ENCODE results near the gene TENT4B.

Gene TENT4B

GRCh38 chr16:50144211-50144610 is 8.9 kb upstream of the TENT4B start:
- FAIRE-seq (no peak), DNase-seq (ENCODE audit: insufficient read length, low spot score) (no peak)
- TF ChIP-seq CTCF (IDR thresholded peaks at IDR 0.05; ENCODE audit: insufficient read depth, missing control alignments), result no peak

- TF ChIP-seq CTCF (IDR thresholded peaks at IDR 0.05; ENCODE audit: insufficient read depth, missing control alignments), result no peak
- FAIRE-seq, result no peak
- DNase-seq (ENCODE audit: insufficient read length, low spot score), result no peak
Observed at GRCh38 chr16:50146479-50147435, 6.3 kb upstream of the TENT4B start.

GRCh38 chr16:50151322-50151721 is 1.8 kb upstream of the TENT4B start:
- DNase-seq (ENCODE audit: insufficient read length, low spot score) (no peak), FAIRE-seq (no peak)
- TF ChIP-seq CTCF (IDR thresholded peaks at IDR 0.05; ENCODE audit: insufficient read depth, missing control alignments), result no peak

- FAIRE-seq (no peak), DNase-seq (ENCODE audit: insufficient read length, low spot score) (no peak)
- no peak for TF ChIP-seq CTCF (IDR thresholded peaks at IDR 0.05; ENCODE audit: insufficient read depth, missing control alignments)
Observed at GRCh38 chr16:50151756-50152155, 1.4 kb upstream of the TENT4B start.

GRCh38 chr16:50152351-50152806 is 727 bp upstream of the TENT4B start:
- DNase-seq (ENCODE audit: insufficient read length, low spot score) (no peak), FAIRE-seq (no peak)

GRCh38 chr16:50153596-50154419 is 702 bp downstream of the TENT4B start:
- FAIRE-seq (no peak), DNase-seq (ENCODE audit: insufficient read length, low spot score) (no peak)
- no peak for TF ChIP-seq CTCF (IDR thresholded peaks at IDR 0.05; ENCODE audit: insufficient read depth, missing control alignments)

More at GRCh38 chr16:50152351-50152806, 727 bp upstream of the TENT4B start:
- TF ChIP-seq CTCF (IDR thresholded peaks at IDR 0.05; ENCODE audit: insufficient read depth, missing control alignments), result no peak

Data from D721Med (cell line).